BJ (cell line): ENCODE results near the gene ACOX2. TPM values are rescaled to one million over a fixed set of nuclear protein-coding genes. Genes with fewer than 3 reads are reported as not detected.

Source experiments
- CTCF ChIA-PET: fragments of 350-600 bp; formaldehyde crosslinking; extraction: SDS; loops from one replicate; lab custom pipeline; 2021; ENCODE audit warnings: antibody characterized with exemption, inconsistent platforms; lab: Yijun Ruan, JAX
- POLR2A ChIA-PET: fragments of 300-600 bp; sonication (Branson Sonifier 250); formaldehyde crosslinking; extraction: SDS; loops from one replicate; lab custom pipeline; 2021; ENCODE audit warnings: antibody characterized with exemption; lab: Charles Lee
- DNase-seq: peaks from one replicate; pipeline ENCODE4 v3.0.0-alpha.2; 2011; ENCODE audit warnings: low read depth
- H3K27me3 ChIP-seq: 2 replicates; pipeline ENCODE4 v1.6.0; 2011; ENCODE audit warnings: low read length; ENCODE audit not compliant: control insufficient read depth, insufficient read depth
- H3K36me3 ChIP-seq: 2 replicates; pipeline ENCODE4 v1.5.1; 2011; ENCODE audit warnings: low read length; ENCODE audit not compliant: control insufficient read depth, insufficient read depth
- H3K4me3 ChIP-seq: 2 replicates; pipeline ENCODE4 v1.5.1; 2011; ENCODE audit warnings: low read depth, mild to moderate bottlenecking, control low read depth, low read length
- CTCF ChIP-seq: IDR thresholded peaks from 2 replicates; pipeline ENCODE4 v1.5.1; 2011; ENCODE audit warnings: low read depth, mild to moderate bottlenecking, control low read depth, inconsistent platforms, low read length, moderate library complexity; ENCODE audit not compliant: insufficient read depth
- polyA plus RNA-seq: library from polyadenylated mRNA; depleted of rRNA; stranded (reverse); fragments of >200 nt; gene quantifications from 2 replicates; pipeline ENCODE4 v1.2.3, GENCODE V29; 2011

Gene ACOX2
- polyA plus RNA-seq, 1 experiment, result 39.6 TPM

- DNase-seq, result no peak
- Histone ChIP-seq H3K36me3 (no peaks in the 10 kb centered on the region), H3K4me3 (no peak overlapping the region), H3K27me3 (no peaks in the 10 kb centered on the region)
- ChIA-PET CTCF (interaction anchor here (1.0 to 2.3 kb wide), 4 partner anchors 14 to 495 kb away, joined by 3 to 11 read pairs (median 4); no protein-coding TSS in a partner anchor), POLR2A (no interaction called here)
- no peak for TF ChIP-seq CTCF
Measured at GRCh38 chr3:58557491-58557890, 20.5 kb upstream of the ACOX2 start.

- CTCF ChIA-PET, result interaction anchor here (1.0 to 2.3 kb wide), 4 partner anchors 15 to 496 kb away, joined by 3 to 11 read pairs (median 4); no protein-coding TSS in a partner anchor
- POLR2A ChIA-PET, result no interaction called here
- H3K27me3 ChIP-seq, result no peaks in the 10 kb centered on the region
- H3K36me3 ChIP-seq, result no peaks in the 10 kb centered on the region
- no peak overlapping the region for H3K4me3 ChIP-seq
- no peak for DNase-seq
- no peak for TF ChIP-seq CTCF
Measured at GRCh38 chr3:58556761-58557221, 19.8 kb upstream of the ACOX2 start.

- TF ChIP-seq CTCF, result no peak
- H3K36me3 ChIP-seq, result no peaks in the 10 kb centered on the region
- no peaks in the 10 kb centered on the region for H3K27me3 ChIP-seq
- ChIA-PET CTCF (interaction anchor here (0.8 to 1.8 kb wide), 4 partner anchors 13 to 83 kb away, joined by 3 to 6 read pairs (median 3); no protein-coding TSS in a partner anchor), POLR2A (no interaction called here)
- no peak overlapping the region for H3K4me3 ChIP-seq
- DNase-seq, result no peak
Measured at GRCh38 chr3:58556001-58556400, 19.0 kb upstream of the ACOX2 start.

- no peak for TF ChIP-seq CTCF
- ChIA-PET CTCF (interaction anchor here (0.7 to 1.8 kb wide), 3 partner anchors 13 to 75 kb away, joined by 3 to 6 read pairs (median 3); no protein-coding TSS in a partner anchor), POLR2A (no interaction called here)
- no peaks in the 10 kb centered on the region for H3K27me3 ChIP-seq
- no peaks in the 10 kb centered on the region for H3K36me3 ChIP-seq
- no peak overlapping the region for H3K4me3 ChIP-seq
- no peak for DNase-seq
Measured at GRCh38 chr3:58555203-58555602, 18.2 kb upstream of the ACOX2 start.

- H3K27me3 ChIP-seq, result no peaks in the 10 kb centered on the region
- no peaks in the 10 kb centered on the region for H3K36me3 ChIP-seq
- no peak for DNase-seq
- TF ChIP-seq CTCF, result no peak
- POLR2A ChIA-PET, result no interaction called here
- CTCF ChIA-PET, result interaction anchor here (1.6 kb wide), 1 partner anchor 77 kb away, joined by 5 read pairs; no protein-coding TSS in a partner anchor
- no peak overlapping the region for H3K4me3 ChIP-seq
Measured at GRCh38 chr3:58553003-58553402, 16.0 kb upstream of the ACOX2 start.
